IPS-18c (cell line): Measurements from ENCODE around the gene ABI3BP.

Experiments
- H3K4me3 ChIP-seq: 2 replicates; pipeline ENCODE4 v1.7.0; 2013; ENCODE audit warnings: low read depth, mild to moderate bottlenecking, low read length, moderate library complexity; ENCODE audit not compliant: insufficient read depth
- H3K9me3 ChIP-seq: one replicate; pipeline ENCODE4 v1.6.1; 2013; ENCODE audit warnings: mild to moderate bottlenecking, low read length, moderate library complexity; ENCODE audit not compliant: control insufficient read depth, insufficient read depth

The ABI3BP gene

GRCh38 chr3:100875239-100875638 is 118.0 kb downstream of the ABI3BP start:
- Histone ChIP-seq H3K9me3 (no peaks in the 10 kb centered on the region), H3K4me3 (no peak overlapping the region)

GRCh38 chr3:100873611-100874010 is 119.6 kb downstream of the ABI3BP start:
- H3K9me3 ChIP-seq: no peaks in the 10 kb centered on the region
- H3K4me3 ChIP-seq: no peak overlapping the region

- Histone ChIP-seq H3K4me3 (no peak overlapping the region), H3K9me3 (no peaks in the 10 kb centered on the region)
These were observed 121.9 kb downstream of the ABI3BP start for GRCh38 chr3:100871306-100871705.

- Histone ChIP-seq H3K9me3 (no peaks in the 10 kb centered on the region), H3K4me3 (no peak overlapping the region)
These were observed 123.4 kb downstream of the ABI3BP start for GRCh38 chr3:100869787-100870186.

GRCh38 chr3:100868894-100869293 is 124.3 kb downstream of the ABI3BP start:
- Histone ChIP-seq H3K4me3 (no peak overlapping the region), H3K9me3 (no peaks in the 10 kb centered on the region)

GRCh38 chr3:100868096-100868495 is 125.1 kb downstream of the ABI3BP start:
- Histone ChIP-seq H3K9me3 (no peaks in the 10 kb centered on the region), H3K4me3 (no peak overlapping the region)

GRCh38 chr3:100865442-100865841 is 127.8 kb downstream of the ABI3BP start:
- H3K4me3 ChIP-seq: no peak overlapping the region
- H3K9me3 ChIP-seq: no peaks in the 10 kb centered on the region

GRCh38 chr3:100864471-100865250 is 128.6 kb downstream of the ABI3BP start:
- H3K4me3 ChIP-seq: no peak overlapping the region

GRCh38 chr3:100857863-100858262 is 135.4 kb downstream of the ABI3BP start:
- Histone ChIP-seq H3K9me3 (no peaks in the 10 kb centered on the region), H3K4me3 (no peak overlapping the region)

More at GRCh38 chr3:100864471-100865250, 128.6 kb downstream of the ABI3BP start:
- no peaks in the 10 kb centered on the region for H3K9me3 ChIP-seq

GRCh38 chr3:100856821-100857220 is 136.4 kb downstream of the ABI3BP start:
- H3K4me3 ChIP-seq: no peak overlapping the region

GRCh38 chr3:100852840-100853239 is 140.4 kb downstream of the ABI3BP start:
- no peaks in the 10 kb centered on the region for H3K9me3 ChIP-seq
- no peak overlapping the region for H3K4me3 ChIP-seq

More at GRCh38 chr3:100856821-100857220, 136.4 kb downstream of the ABI3BP start:
- H3K9me3 ChIP-seq: no peaks in the 10 kb centered on the region

- no peaks in the 10 kb centered on the region for H3K9me3 ChIP-seq
- no peak overlapping the region for H3K4me3 ChIP-seq
These were observed 142.5 kb downstream of the ABI3BP start for GRCh38 chr3:100850701-100851100.

- Histone ChIP-seq H3K9me3 (no peaks in the 10 kb centered on the region), H3K4me3 (no peak overlapping the region)
These were observed 143.1 kb downstream of the ABI3BP start for GRCh38 chr3:100850156-100850555.

- H3K4me3 ChIP-seq: no peak overlapping the region
- no peaks in the 10 kb centered on the region for H3K9me3 ChIP-seq
These were observed 148.9 kb downstream of the ABI3BP start for GRCh38 chr3:100844063-100844936.

- H3K9me3 ChIP-seq: no peaks in the 10 kb centered on the region
- no peak overlapping the region for H3K4me3 ChIP-seq
These were observed 155.1 kb downstream of the ABI3BP start for GRCh38 chr3:100838157-100838556.

GRCh38 chr3:100836661-100837060 is 156.6 kb downstream of the ABI3BP start:
- H3K4me3 ChIP-seq: no peak overlapping the region
- H3K9me3 ChIP-seq: no peaks in the 10 kb centered on the region

- H3K9me3 ChIP-seq: no peaks in the 10 kb centered on the region
- no peak overlapping the region for H3K4me3 ChIP-seq
These were observed 158.9 kb downstream of the ABI3BP start for GRCh38 chr3:100834332-100834731.

- no peak overlapping the region for H3K4me3 ChIP-seq
- no peaks in the 10 kb centered on the region for H3K9me3 ChIP-seq
These were observed 159.7 kb downstream of the ABI3BP start for GRCh38 chr3:100833483-100833882.
